ENCODE results near the gene MPZL2. TPM values are rescaled to one million over a fixed set of nuclear protein-coding genes. Genes with fewer than 3 reads are reported as not detected.

Gene MPZL2
- total and polyA plus RNA-seq, 2 donors = 44.2 to 62.8 TPM

GRCh38 chr11:118243993-118244762 is 19.9 kb downstream of the MPZL2 start:
- 78% methylated on average over 3 of the region's 3 CpGs for WGBS
- DNase-seq (ENCODE audit: extremely low spot score) = no peak
- H3K36me3 ChIP-seq (ENCODE audit: insufficient read depth) = no peaks in the 10 kb centered on the region
- H3K27ac ChIP-seq (ENCODE audit: low read depth) = no peak overlapping the region
- H3K4me1 ChIP-seq (ENCODE audit: insufficient read depth) = peaks cover 1% of the 10 kb centered on the region
- H3K4me3 ChIP-seq (ENCODE audit: low read depth, low read length) = no peak overlapping the region

DNA sequence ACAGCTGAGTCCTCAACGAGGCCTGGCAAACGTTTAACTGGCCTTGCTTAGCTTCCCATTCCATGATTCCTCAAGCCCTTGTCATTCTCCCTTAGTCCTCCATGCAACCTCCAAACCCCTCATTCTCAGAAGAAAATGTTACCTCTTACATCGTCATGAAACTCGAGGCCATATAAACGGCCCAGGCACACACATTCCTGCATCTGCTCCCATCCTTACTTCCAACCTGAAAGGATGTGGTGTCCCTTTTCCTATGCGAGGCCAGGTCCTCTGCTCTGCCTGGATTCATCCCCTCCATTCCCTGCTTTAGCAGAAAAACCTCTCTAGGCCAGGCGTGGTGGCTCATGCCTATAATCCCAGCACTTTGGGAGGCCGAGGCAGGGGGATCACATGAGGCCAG is 20.9 kb downstream of the MPZL2 start:
- no peak overlapping the region for H3K4me3 ChIP-seq (ENCODE audit: low read depth, low read length)
- no peak overlapping the region for H3K27ac ChIP-seq (ENCODE audit: low read depth)
- 57% methylated on average over 8 of the region's 8 CpGs for WGBS
- DNase-seq (ENCODE audit: extremely low spot score) = no peak
- peaks cover 1% of the 10 kb centered on the region for H3K4me1 ChIP-seq (ENCODE audit: insufficient read depth)
- no peaks in the 10 kb centered on the region for H3K36me3 ChIP-seq (ENCODE audit: insufficient read depth)

GRCh38 chr11:118241764-118242098 is 22.4 kb downstream of the MPZL2 start:
- H3K4me3 ChIP-seq (ENCODE audit: low read depth, low read length) = no peak overlapping the region
- no peaks in the 10 kb centered on the region for H3K36me3 ChIP-seq (ENCODE audit: insufficient read depth)
- DNase-seq (ENCODE audit: extremely low spot score) = no peak
- peak overlapping the region; percentile 66 for H3K27ac ChIP-seq (ENCODE audit: low read depth)
- 68% methylated on average over 1 of the region's 1 CpG for WGBS
- peaks cover 1% of the 10 kb centered on the region for H3K4me1 ChIP-seq (ENCODE audit: insufficient read depth)

DNA sequence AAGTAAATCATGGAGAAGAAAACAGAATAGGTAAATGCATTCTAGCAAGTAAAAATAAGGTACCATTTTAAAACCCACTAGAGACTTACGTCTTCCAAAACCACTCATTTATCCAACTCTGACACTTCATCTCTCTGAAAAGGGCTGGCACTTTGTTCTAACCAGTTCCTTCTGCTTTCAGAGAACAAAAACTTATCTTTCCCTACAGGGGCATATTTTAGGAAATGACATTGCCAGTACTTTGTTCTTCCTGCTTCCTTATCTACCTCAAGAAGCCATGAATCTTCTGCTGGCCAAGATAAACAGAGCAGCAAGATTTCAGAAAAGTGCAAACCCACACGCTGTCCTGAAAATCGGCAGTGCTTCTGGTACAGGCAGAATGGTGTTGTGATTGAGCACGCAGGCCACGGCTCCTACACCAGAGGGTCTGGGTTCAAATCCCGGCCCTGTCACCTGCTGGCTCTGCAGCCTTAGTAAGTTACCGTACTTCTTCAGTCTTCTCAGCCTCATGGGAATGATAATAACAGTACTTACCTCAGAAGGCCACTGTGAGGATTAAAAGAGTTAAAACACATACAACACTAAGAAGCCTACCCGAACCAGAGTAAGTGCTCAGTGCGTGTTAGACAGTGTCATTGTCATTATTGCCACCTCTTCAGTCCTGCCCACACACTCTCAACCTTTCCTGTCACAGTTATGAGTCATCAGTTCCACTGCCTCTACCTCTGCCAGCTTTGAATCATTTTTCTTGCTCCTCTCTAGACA is 22.9 kb downstream of the MPZL2 start:
- 58% methylated on average over 9 of the region's 9 CpGs for WGBS
- Histone ChIP-seq H3K27ac (ENCODE audit: low read depth) (peak overlapping the region; percentile 73), H3K4me3 (ENCODE audit: low read depth, low read length) (no peak overlapping the region), H3K4me1 (ENCODE audit: insufficient read depth) (peaks cover 1% of the 10 kb centered on the region), H3K36me3 (ENCODE audit: insufficient read depth) (no peaks in the 10 kb centered on the region)
- peak; percentile 66 for DNase-seq (ENCODE audit: extremely low spot score)

DNA sequence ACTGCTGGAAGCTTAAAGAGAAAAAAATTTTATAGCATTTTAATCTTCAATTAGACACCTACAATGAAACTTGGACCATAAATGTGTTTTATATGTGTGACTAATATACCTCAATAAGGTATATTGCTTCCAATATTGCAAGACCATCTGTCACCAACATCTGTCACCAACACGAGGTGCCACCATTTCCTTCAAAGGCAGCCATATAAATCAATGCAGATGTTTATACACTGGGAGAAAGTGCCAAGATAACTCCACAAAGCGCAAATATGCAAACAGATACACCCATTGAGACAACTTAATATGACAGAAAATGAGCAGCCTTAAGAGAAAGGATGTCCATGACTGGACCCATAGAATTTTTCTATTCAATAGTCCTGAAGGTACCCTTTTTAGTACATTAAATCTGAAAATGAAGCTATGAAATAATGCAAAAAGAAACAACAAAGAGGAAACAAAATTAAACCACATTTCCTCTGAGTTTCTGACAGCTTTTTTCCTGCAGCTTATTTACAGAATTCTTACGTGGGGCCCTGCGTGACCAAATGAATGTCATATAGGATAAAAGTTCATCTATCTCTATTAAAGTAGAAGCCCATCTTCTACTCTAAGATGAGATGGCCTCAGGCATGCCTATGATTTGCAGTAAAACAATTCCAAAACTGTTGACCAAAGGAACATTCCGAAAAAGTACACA is 24.4 kb downstream of the MPZL2 start:
- H3K4me3 ChIP-seq (ENCODE audit: low read depth, low read length) = no peak overlapping the region
- no peak for DNase-seq (ENCODE audit: extremely low spot score)
- no peaks in the 10 kb centered on the region for H3K36me3 ChIP-seq (ENCODE audit: insufficient read depth)
- no peaks in the 10 kb centered on the region for H3K4me1 ChIP-seq (ENCODE audit: insufficient read depth)
- whole genome bisulfite sequencing = 66% methylated on average over 5 of the region's 5 CpGs
- no peak overlapping the region for H3K27ac ChIP-seq (ENCODE audit: low read depth)

GRCh38 chr11:118238929-118239328 is 25.2 kb downstream of the MPZL2 start:
- no peak overlapping the region for H3K4me3 ChIP-seq (ENCODE audit: low read depth, low read length)
- no peak for DNase-seq (ENCODE audit: extremely low spot score)
- no peaks in the 10 kb centered on the region for H3K36me3 ChIP-seq (ENCODE audit: insufficient read depth)
- no peaks in the 10 kb centered on the region for H3K4me1 ChIP-seq (ENCODE audit: insufficient read depth)
- 82% methylated on average over 1 of the region's 1 CpG for WGBS
- no peak overlapping the region for H3K27ac ChIP-seq (ENCODE audit: low read depth)

GRCh38 chr11:118238421-118238820 is 25.7 kb downstream of the MPZL2 start:
- DNase-seq (ENCODE audit: extremely low spot score) = no peak
- no peak overlapping the region for H3K27ac ChIP-seq (ENCODE audit: low read depth)
- H3K36me3 ChIP-seq (ENCODE audit: insufficient read depth) = no peaks in the 10 kb centered on the region
- H3K4me1 ChIP-seq (ENCODE audit: insufficient read depth) = no peaks in the 10 kb centered on the region
- 90% methylated on average over 2 of the region's 2 CpGs for WGBS
- H3K4me3 ChIP-seq (ENCODE audit: low read depth, low read length) = no peak overlapping the region

- no peak overlapping the region for H3K27ac ChIP-seq (ENCODE audit: low read depth)
- no peaks in the 10 kb centered on the region for H3K4me1 ChIP-seq (ENCODE audit: insufficient read depth)
- WGBS = 58% methylated on average over 2 of the region's 2 CpGs
- no peak overlapping the region for H3K4me3 ChIP-seq (ENCODE audit: low read depth, low read length)
- no peaks in the 10 kb centered on the region for H3K36me3 ChIP-seq (ENCODE audit: insufficient read depth)
- no peak for DNase-seq (ENCODE audit: extremely low spot score)
Observed at GRCh38 chr11:118236170-118236569, 27.9 kb downstream of the MPZL2 start.

DNA sequence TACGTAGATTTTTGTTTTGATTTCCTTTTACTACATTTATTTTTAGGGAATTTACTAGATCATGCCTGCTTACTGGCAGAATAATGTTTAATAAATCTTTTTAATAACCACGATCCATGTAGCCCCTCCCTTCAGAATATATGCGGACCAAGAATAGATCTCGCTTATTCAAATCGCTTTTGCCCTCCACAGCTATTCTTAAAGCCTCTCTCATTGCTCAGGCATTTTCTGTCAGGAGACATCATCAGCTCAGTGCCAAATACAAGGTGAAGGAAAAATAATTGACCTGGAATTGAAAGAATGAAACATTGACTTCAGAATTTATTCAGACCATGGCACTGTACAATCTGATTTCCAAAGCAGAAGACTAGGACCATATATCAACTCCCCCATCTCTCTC is 29.3 kb downstream of the MPZL2 start:
- Histone ChIP-seq H3K36me3 (ENCODE audit: insufficient read depth) (no peaks in the 10 kb centered on the region), H3K4me3 (ENCODE audit: low read depth, low read length) (no peak overlapping the region), H3K27ac (ENCODE audit: low read depth) (no peak overlapping the region), H3K4me1 (ENCODE audit: insufficient read depth) (no peaks in the 10 kb centered on the region)
- DNase-seq (ENCODE audit: extremely low spot score) = no peak
- WGBS = 86% methylated on average over 5 of the region's 5 CpGs

DNA sequence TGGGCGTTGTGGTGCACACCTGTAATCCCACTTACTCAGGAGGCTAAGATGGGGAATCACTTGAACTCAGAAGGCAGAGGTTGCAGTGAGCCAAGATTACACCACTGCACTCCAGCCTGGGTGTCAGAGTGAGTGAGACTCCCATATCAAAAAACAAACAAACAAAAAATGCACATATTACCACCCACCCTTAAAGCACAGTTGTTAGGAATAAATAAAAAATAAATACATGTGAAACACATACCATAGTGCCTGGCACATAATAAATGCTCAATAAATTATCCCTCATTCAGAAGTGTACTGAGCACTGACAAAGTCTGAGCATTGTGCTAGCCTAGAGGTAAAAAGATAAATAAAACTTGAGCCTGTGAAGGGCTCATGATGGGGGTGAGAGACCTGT is 30.2 kb downstream of the MPZL2 start:
- WGBS = 79% methylated on average over 1 of the region's 1 CpG

GRCh38 chr11:118233377-118233776 is 30.7 kb downstream of the MPZL2 start:
- no peak overlapping the region for H3K4me3 ChIP-seq (ENCODE audit: low read depth, low read length)
- no peak overlapping the region for H3K27ac ChIP-seq (ENCODE audit: low read depth)
- DNase-seq (ENCODE audit: extremely low spot score) = no peak
- 86% methylated on average over 5 of the region's 5 CpGs for WGBS
- no peaks in the 10 kb centered on the region for H3K36me3 ChIP-seq (ENCODE audit: insufficient read depth)
- H3K4me1 ChIP-seq (ENCODE audit: insufficient read depth) = no peaks in the 10 kb centered on the region

More for the DNA sequence above, 30.2 kb downstream of the MPZL2 start:
- H3K36me3 ChIP-seq (ENCODE audit: insufficient read depth) = no peaks in the 10 kb centered on the region
- no peak overlapping the region for H3K4me3 ChIP-seq (ENCODE audit: low read depth, low read length)
- DNase-seq (ENCODE audit: extremely low spot score) = no peak
- no peaks in the 10 kb centered on the region for H3K4me1 ChIP-seq (ENCODE audit: insufficient read depth)
- H3K27ac ChIP-seq (ENCODE audit: low read depth) = no peak overlapping the region

- Histone ChIP-seq H3K36me3 (ENCODE audit: insufficient read depth) (no peaks in the 10 kb centered on the region), H3K4me3 (ENCODE audit: low read depth, low read length) (no peak overlapping the region), H3K27ac (ENCODE audit: low read depth) (no peak overlapping the region), H3K4me1 (ENCODE audit: insufficient read depth) (no peaks in the 10 kb centered on the region)
- 76% methylated on average over 1 of the region's 1 CpG for WGBS
- DNase-seq (ENCODE audit: extremely low spot score) = no peak
Observed at GRCh38 chr11:118232659-118233058, 31.4 kb downstream of the MPZL2 start.

DNA sequence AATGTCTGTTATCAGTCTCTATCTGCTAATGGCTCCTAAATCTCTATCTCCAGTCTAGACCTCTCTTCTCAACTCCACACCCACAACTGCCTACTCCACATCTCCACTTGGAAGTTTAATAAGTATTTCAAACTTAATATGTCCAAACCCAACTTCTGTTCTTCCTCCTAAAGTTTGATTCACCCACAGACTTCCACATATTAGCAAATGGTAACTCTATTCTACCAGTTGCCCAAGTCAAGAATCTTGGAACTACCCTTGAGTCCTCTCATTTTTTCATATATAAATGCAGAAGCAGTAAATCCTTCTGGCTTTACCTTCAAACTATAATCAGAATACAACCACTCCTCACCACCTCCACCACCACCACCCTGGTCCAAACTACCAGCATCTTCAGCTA is 32.6 kb downstream of the MPZL2 start:
- DNase-seq (ENCODE audit: extremely low spot score) = no peak
- no peaks in the 10 kb centered on the region for H3K4me1 ChIP-seq (ENCODE audit: insufficient read depth)
- H3K36me3 ChIP-seq (ENCODE audit: insufficient read depth) = no peaks in the 10 kb centered on the region
- no peak overlapping the region for H3K4me3 ChIP-seq (ENCODE audit: low read depth, low read length)
- no peak overlapping the region for H3K27ac ChIP-seq (ENCODE audit: low read depth)

- no peak for DNase-seq (ENCODE audit: extremely low spot score)
- H3K4me1 ChIP-seq (ENCODE audit: insufficient read depth) = no peaks in the 10 kb centered on the region
- H3K36me3 ChIP-seq (ENCODE audit: insufficient read depth) = no peaks in the 10 kb centered on the region
- WGBS = 94% methylated on average over 3 of the region's 3 CpGs
- no peak overlapping the region for H3K4me3 ChIP-seq (ENCODE audit: low read depth, low read length)
- no peak overlapping the region for H3K27ac ChIP-seq (ENCODE audit: low read depth)
Observed at GRCh38 chr11:118230088-118230487, 34.0 kb downstream of the MPZL2 start.

All from urinary bladder (tissue), 4 donors.